HT-29 (cell line): ENCODE data around the gene OSM. TPM values are rescaled to one million over a fixed set of nuclear protein-coding genes. Genes with fewer than 3 reads are reported as not detected.

Experiments
- DNase-seq: peaks from one replicate; pipeline ENCODE4 v3.0.0-alpha.2; 2015; ENCODE audit warnings: low spot score
- total RNA-seq: library from RNA; depleted of rRNA; stranded (reverse); fragments of >200 nt; shearing (Covaris generic); gene quantifications from 2 replicates; pipeline ENCODE4 v1.2.3, GENCODE V29; 2014; rRNA removed

The OSM gene
- total RNA-seq: not detected in 2 replicates

GRCh38 chr22:30266445-30267381 lies at the start of gene OSM:
TSS of gene OSM (minus strand) at chr22:30266851. CDS start at chr22:30266799, 52 bp downstream.
- no peak for DNase-seq

GRCh38 chr22:30315962-30316576 lies 49.4 kb upstream of the OSM start:
- DNase-seq: no peak

GRCh38 chr22:30314915-30315314 lies 48.3 kb upstream of the OSM start:
- DNase-seq: no peak

DNA sequence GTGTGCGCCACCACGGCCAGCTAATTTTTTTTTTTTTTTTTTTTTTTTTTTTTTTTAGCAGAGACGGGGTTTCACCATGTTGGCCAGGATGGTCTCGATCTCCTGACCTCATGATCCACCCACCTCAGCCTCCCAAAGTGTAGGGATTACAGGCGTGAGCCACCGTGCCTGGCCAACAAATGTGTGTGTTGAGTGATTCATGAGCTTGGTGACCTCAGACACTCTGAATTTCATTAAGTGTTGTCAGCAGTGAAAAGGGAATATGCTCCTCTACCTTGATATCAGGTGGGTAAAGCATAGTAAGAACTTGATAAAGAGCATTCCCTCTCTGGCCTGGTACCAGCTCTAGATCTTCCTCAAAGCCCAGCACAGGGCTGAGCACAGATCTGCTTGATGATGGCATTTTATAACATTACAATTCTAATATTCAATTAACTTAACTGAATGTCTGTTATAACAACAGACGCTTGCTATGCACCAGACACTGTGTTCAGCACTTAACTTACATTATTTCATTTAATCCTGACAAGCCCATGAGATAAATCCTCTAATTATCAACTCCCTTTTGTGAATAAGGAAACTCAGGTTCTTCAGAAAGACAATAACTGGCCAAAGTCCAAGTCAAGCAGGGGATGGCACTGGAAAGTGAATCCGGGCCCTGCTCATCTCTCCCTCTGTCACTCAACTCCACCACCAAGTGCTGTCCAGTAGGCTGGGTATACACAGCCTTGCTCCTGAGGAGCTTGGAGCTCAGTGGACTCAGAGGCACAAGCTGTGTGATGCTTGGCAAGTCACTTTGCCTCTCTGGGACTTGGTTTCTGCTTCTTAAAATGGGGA lies 47.1 kb upstream of the OSM start:
- DNase-seq: no peak

DNA sequence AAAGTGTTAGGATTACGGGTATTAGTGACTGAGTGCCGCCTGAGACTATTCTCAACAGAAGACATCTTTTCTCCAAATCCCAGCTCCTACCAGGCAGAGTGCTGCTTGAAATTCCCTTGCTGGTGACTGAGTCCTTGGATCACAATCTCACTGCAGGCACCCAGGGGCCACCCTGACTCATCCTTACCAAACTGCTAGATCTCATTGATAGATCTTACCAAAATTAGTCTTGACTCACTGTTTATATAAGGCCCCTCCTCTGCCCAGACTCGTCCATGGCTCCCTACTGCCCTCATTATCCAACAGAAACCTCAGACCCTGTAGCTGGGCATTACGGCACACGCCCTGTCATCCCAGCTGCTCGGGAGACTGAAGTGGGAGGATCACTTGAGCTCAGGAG lies 45.4 kb upstream of the OSM start:
- DNase-seq: no peak

DNA sequence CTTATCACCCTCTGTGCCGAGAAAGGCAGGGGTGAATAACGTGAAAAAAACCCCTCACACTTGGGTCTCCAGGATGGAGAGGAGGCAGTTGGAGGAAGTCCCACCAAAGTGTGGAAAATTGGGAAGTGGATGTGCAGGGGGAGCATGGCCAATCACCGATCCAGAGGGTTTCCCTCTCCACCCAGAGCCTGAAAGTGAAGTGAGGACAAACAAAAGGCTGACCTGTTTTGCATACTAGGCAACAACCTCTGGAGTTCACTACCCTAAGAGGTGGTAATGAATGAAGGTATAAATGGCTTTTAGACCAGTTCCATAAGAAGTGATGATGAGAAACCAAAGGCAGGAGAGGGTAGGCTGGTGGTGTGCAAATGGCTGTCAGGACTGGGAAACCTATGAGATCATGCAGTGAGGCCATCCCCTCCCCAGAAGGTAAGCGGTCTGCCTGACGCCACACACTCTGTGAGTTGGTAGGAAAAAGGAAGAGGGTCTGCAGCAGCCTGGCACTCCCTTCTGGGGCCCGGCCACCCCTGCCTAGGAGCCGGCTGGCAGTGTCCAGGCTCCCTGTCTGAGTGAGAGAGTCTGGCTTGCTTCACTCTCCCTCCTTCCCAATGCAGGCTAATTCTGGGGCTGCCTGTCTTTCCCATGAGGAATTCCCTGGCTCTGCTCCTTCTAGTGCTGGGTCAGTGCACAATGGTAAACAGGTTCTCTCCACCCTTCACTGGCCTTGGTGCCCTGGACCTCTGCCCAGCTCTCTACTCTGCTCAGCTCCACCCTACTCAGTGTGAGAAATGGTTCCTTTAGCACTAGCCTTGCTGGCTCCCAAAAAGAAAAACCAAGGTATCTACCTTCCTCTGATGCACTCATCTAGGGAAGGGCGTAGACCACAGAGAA lies 44.5 kb upstream of the OSM start:
- DNase-seq: peak; percentile 63

DNA sequence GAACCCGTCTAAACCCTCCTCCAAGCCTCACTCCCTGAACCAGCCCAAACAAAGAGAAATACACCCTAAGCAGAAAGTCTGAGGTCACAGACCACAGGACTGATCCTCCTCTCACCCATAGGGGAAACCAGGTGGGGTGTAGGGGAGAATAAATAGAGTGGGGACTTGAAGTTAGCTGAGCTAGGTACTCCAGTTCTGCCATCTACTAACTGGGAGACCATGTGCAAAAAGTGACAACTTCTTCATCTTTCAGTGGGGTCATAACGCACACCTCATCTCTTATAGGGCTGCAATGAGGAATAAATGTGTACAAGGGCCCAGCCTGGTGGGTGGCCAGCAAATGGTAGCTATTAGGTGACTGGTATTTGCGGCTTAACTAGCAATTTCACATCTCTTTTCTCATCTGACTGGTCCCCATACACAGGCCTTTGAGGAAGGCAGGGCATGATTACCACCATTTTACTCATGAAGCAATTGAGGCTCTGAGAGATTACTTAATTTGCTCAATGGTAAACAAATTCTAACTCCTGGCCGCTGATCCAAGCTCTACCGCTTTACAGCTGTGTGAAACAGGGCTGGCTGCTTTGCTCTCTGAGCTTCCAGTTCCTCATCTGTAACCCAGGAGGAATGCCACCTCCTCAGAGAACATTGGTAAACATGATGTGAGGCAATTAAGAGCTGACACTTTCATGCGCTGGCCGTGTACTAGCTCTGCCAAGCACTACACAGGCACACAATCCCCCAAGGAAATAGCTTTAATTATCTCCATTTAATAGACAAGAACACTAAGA lies 43.5 kb upstream of the OSM start:
- DNase-seq: peak; percentile 40

DNA sequence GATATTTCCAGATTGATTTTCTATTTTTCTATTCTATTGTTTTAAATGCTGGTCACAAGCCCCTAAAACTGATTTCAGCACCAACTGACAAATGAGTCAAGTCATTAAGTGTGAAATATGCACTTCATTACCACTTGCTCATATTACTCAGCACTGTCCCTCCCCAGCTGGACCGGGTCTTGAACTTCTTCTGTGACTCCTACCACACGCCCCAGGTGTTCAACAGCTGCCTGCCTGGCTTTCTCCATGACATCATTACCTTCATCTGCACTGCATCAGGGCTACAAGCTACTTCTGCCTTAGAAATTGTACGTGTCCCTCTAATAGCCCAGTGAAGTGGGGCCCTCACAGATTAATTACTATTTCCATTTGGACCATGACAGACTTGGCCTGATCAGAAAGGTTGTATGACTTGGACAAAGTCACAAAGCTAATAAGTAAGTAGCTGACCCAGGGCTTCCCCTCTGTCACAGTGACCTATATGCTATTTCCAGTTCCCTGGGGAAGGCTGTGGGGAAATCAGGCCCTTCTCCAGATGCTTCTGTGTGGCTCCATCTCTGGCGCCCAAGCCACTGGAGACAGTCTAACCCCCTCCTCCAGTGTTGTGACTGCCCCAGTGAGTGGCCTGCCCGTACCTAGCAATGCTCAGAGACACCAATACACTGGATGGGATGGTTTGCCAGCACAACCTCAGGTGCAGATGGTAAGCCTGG lies 42.0 kb upstream of the OSM start:
- DNase-seq: no peak

- DNase-seq: no peak
These were observed 41.4 kb upstream of the OSM start for GRCh38 chr22:30308093-30308492.

GRCh38 chr22:30307041-30307574 lies 40.5 kb upstream of the OSM start:
- no peak for DNase-seq

DNA sequence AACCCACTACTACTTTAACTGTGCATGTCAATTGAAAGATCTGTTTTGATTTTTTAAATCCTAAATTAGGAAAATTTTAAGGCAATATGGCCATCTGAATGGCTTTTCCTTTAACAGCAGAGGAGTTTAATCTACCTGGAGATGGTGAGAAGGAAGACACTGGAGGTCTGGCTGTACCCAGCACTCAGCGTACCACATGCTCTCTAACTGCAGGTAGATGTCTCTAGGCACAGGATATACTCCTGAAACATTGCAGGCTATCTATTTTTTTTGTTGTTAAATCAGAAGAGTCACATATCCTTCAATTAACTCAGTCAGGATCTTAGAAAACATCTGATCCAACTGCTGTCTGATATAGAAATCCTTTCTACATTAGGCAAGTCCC lies 40.0 kb upstream of the OSM start:
- no peak for DNase-seq

- DNase-seq: no peak
These were observed 39.4 kb upstream of the OSM start for GRCh38 chr22:30305906-30306626.

DNA sequence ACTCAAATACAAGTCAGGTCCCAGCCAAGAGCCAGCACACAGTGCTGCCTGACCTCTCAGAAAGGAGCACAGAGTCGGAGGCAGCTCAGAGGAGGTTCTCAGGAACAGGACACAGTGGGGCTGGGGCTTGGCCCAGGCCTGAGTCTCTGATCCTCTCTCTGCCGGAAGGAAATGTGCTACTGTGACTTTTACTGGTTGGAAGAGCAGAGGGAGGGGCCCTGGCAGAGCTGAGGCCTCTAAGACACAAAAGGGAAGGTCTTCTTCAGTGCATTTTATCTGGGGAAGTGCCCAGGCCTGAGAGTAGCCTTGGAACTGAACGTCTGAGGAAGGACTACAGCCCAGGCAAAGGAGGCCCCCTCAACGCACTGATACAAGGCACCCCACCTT lies 38.9 kb upstream of the OSM start:
- peak; percentile 26 for DNase-seq

DNA sequence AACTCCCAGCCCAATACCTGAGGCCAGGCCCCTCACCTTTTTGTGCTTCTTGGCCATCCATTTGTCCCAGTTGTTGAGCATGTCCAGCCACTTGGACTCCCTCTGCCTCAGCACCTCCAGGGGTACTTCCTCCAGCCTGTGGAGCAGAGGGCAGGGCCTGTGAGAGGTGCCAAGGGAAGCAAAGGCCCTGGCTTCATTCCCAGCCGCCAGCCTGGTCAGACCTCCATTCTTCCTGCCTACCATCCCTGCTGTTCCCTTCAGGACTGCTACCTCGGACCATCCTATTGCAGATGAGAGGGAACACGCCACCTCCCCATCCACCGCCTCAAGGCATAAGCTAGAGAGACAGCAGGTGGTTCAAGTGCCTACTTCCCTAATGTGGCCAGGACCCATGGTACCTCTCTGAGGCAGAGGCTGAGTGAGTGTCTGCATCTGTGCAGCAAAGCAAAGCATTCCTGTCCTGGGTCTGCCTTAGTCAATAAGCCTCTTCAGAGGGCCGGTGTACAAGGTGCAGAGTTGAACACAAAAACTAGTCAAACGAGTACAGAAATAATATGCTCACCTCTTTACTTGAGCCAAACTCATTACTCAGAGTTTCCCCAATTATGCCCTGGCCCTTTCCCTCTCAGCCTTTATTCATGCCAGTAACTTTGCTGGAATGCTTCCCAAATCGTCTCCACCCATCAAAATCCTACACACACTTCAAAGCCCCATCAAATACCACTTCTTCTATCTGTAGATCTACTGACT lies 38.0 kb upstream of the OSM start:
- peak; percentile 50 for DNase-seq

GRCh38 chr22:30302810-30303138 lies 36.1 kb upstream of the OSM start:
- no peak for DNase-seq

- peak; percentile 34 for DNase-seq
These were observed 35.6 kb upstream of the OSM start for GRCh38 chr22:30301995-30302809.

DNA sequence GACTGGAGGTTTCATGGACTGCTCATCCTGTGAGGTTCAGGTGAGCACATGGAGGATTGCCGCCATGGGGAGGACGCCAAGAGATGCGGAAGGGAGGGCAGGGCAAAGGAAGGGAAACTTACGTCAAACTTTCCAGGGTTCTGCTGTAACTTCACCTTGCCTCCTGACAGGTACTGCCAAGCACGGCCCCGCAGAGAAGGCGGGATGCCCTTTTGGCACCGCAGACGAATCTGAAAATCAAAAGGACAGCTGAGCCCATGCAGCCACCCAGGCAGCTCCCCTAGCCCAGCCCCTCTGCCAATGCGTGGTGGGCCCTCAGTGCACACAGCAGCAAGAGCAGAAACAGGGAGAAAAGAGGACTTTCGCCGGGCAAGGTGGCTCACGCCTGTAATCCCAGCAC lies 32.7 kb upstream of the OSM start:
- DNase-seq: no peak
